Measurements from ENCODE around the gene ZNF429. TPM values are rescaled to one million over a fixed set of nuclear protein-coding genes. Genes with fewer than 3 reads are reported as not detected.
A peak's percentile ranks its signal among the peaks of the same experiment; 100 is the strongest.

ZNF429 gene
- total RNA-seq, 2 experiments from 2014 or later, result 8.0 to 9.2 TPM

GRCh38 chr19:21580818-21581217 is 75.4 kb downstream of the ZNF429 start:
- Mint-ChIP-seq H3K4me3 (peak overlapping the region; percentile 23), H3K27ac (peak overlapping the region; percentile 84), H3K9me3 (peaks cover 2% of the 10 kb centered on the region), H3K4me1 (ENCODE audit: low read depth) (peaks cover 56% of the 10 kb centered on the region), H3K36me3 (ENCODE audit: low read depth) (no peaks in the 10 kb centered on the region), H3K27me3 (no peaks in the 10 kb centered on the region)
- H3K4me3 ChIP-seq (ENCODE audit: low read length), result no peak overlapping the region
- ChIA-PET CTCF (interaction anchor here (1.5 kb wide), 1 partner anchor 9 kb away, joined by 3 read pairs; no protein-coding TSS in a partner anchor), POLR2A (interaction anchor here (1.1 to 3.2 kb wide), 11 partner anchors 10 to 560 kb away, joined by 3 to 97 read pairs (median 9); partner anchors contain the start of genes ZNF429, ZNF43, ZNF430 and ZNF708)
- ATAC-seq (ENCODE audit: poor library complexity), result no peak
- no peak for DNase-seq
- H3K36me3 ChIP-seq (ENCODE audit: insufficient read depth, low read length), result no peaks in the 10 kb centered on the region
- H3K27me3 ChIP-seq (ENCODE audit: control insufficient read depth in 1 of 2, insufficient read depth in 2 of 2, low read length in 2 of 2), result no peaks in the 10 kb centered on the region
- H3K9me3 ChIP-seq (ENCODE audit: control insufficient read depth in 1 of 2, insufficient read depth in 1 of 2, low read length in 2 of 2), result peaks cover 3 to 54% of the 10 kb centered on the region in 2 experiments
- TF ChIP-seq CTCF (IDR thresholded peaks at IDR 0.05), result no peak
- H3K27ac ChIP-seq (ENCODE audit: low read depth in 1 of 2, low read length in 2 of 2), result no peak overlapping the region
- H3K4me1 ChIP-seq (ENCODE audit: insufficient read depth, low read length), result no peaks in the 10 kb centered on the region
- intact Hi-C loops (cut with DNase I, micrococcal nuclease), result loop anchor here in 1 of 2 experiments (10.0 kb wide), 1 partner anchor 254 kb away; the partner anchor contains the start of gene ZNF43

- Histone ChIP-seq H3K27me3 (ENCODE audit: control insufficient read depth in 1 of 2, insufficient read depth in 2 of 2, low read length in 2 of 2) (no peaks in the 10 kb centered on the region), H3K36me3 (ENCODE audit: insufficient read depth, low read length) (no peaks in the 10 kb centered on the region), H3K9me3 (ENCODE audit: control insufficient read depth in 1 of 2, insufficient read depth in 1 of 2, low read length in 2 of 2) (peaks cover 3 to 58% of the 10 kb centered on the region in 2 experiments), H3K4me1 (ENCODE audit: insufficient read depth, low read length) (peaks cover 4% of the 10 kb centered on the region), H3K27ac (ENCODE audit: low read depth in 1 of 2, low read length in 2 of 2) (no peak overlapping the region), H3K4me3 (ENCODE audit: low read length) (no peak overlapping the region)
- peaks cover 57% of the 10 kb centered on the region for H3K4me1 Mint-ChIP-seq (ENCODE audit: low read depth)
- ATAC-seq (ENCODE audit: poor library complexity) (no peak), DNase-seq (no peak)
- POLR2A ChIA-PET, result interaction anchor here (1.6 to 3.2 kb wide), 3 partner anchors 12 to 76 kb away, joined by 5 to 97 read pairs (median 58); partner anchors contain the start of gene ZNF429
- no peaks in the 10 kb centered on the region for H3K36me3 Mint-ChIP-seq (ENCODE audit: low read depth)
- H3K27ac Mint-ChIP-seq, result peak overlapping the region; percentile 84
- H3K4me3 Mint-ChIP-seq, result no peak overlapping the region
- CTCF ChIA-PET, result no interaction called here
- H3K27me3 Mint-ChIP-seq, result no peaks in the 10 kb centered on the region
- intact Hi-C loops (cut with DNase I, micrococcal nuclease), result loop anchor here in 1 of 2 experiments (1.0 to 10.0 kb wide), 2 partner anchors 19 to 253 kb away; partner anchors contain the start of gene ZNF43
- no peak for TF ChIP-seq CTCF (IDR thresholded peaks at IDR 0.05)
- no peaks in the 10 kb centered on the region for H3K9me3 Mint-ChIP-seq
Measured at GRCh38 chr19:21581646-21582240, 76.3 kb downstream of the ZNF429 start.

- Histone ChIP-seq H3K36me3 (ENCODE audit: insufficient read depth, low read length) (no peaks in the 10 kb centered on the region), H3K4me3 (ENCODE audit: low read length) (no peak overlapping the region), H3K9me3 (ENCODE audit: control insufficient read depth in 1 of 2, insufficient read depth in 1 of 2, low read length in 2 of 2) (peaks cover 3 to 64% of the 10 kb centered on the region in 2 experiments), H3K27me3 (ENCODE audit: control insufficient read depth in 1 of 2, insufficient read depth in 2 of 2, low read length in 2 of 2) (no peaks in the 10 kb centered on the region), H3K4me1 (ENCODE audit: insufficient read depth, low read length) (peaks cover 4% of the 10 kb centered on the region), H3K27ac (ENCODE audit: low read depth in 1 of 2, low read length in 2 of 2) (no peak overlapping the region)
- Mint-ChIP-seq H3K4me3 (peak overlapping the region; percentile 75), H3K27me3 (no peaks in the 10 kb centered on the region), H3K9me3 (no peaks in the 10 kb centered on the region), H3K4me1 (ENCODE audit: low read depth) (peaks cover 64% of the 10 kb centered on the region), H3K36me3 (ENCODE audit: low read depth) (no peaks in the 10 kb centered on the region), H3K27ac (peak overlapping the region; percentile 68)
- CTCF ChIA-PET, result interaction anchor here (0.9 to 1.4 kb wide), 2 partner anchors 8 to 27 kb away, joined by 3 to 7 read pairs; no protein-coding TSS in a partner anchor
- DNase-seq (peak in 2 of 14 experiments; percentile 27 to 69), ATAC-seq (ENCODE audit: poor library complexity) (peak; percentile 32)
- intact Hi-C loops (cut with DNase I, micrococcal nuclease), result loop anchor here in 1 of 2 experiments (10.0 kb wide), 1 partner anchor 250 kb away; the partner anchor contains the start of gene ZNF43
- POLR2A ChIA-PET, result interaction anchor here (3.0 to 4.6 kb wide), 3 partner anchors 15 to 79 kb away, joined by 20 to 43 read pairs (median 30); partner anchors contain the start of gene ZNF429
- no peak for TF ChIP-seq CTCF (IDR thresholded peaks at IDR 0.05)
Measured at GRCh38 chr19:21584537-21584936, 79.1 kb downstream of the ZNF429 start.

Data from CD4-positive, alpha-beta T cell (primary cell).